ENCODE results near the gene OCA2. TPM values are rescaled to one million over a fixed set of nuclear protein-coding genes. Genes with fewer than 3 reads are reported as not detected.
"Not testable (repeated sequence)": the region's sequence is repeated elsewhere in the genome, so short reads cannot be mapped to it uniquely, and the experiment has no call there.

The OCA2 gene
- total RNA-seq, 1 donor, result not detected

- not testable (repeated sequence) for DNase-seq (ENCODE audit: low read depth in 2 of 3, low spot score in 2 of 3)
Measured at GRCh38 chr15:28121577-28121976, 22.5 kb upstream of the OCA2 start.

GRCh38 chr15:28120359-28120640 is 21.2 kb upstream of the OCA2 start:
- DNase-seq (ENCODE audit: low read depth in 2 of 3, low spot score in 2 of 3), result no peak

- no peak for DNase-seq (ENCODE audit: low read depth in 2 of 3, low spot score in 2 of 3)
Measured at GRCh38 chr15:28118531-28118930, 19.4 kb upstream of the OCA2 start.

- DNase-seq (ENCODE audit: low read depth in 2 of 3, low spot score in 2 of 3), result no peak
Measured at GRCh38 chr15:28118083-28118482, 19.0 kb upstream of the OCA2 start.

GRCh38 chr15:28117432-28117990 is 18.4 kb upstream of the OCA2 start:
- no peak for DNase-seq (ENCODE audit: low read depth in 2 of 3, low spot score in 2 of 3)

GRCh38 chr15:28116521-28117431 is 17.7 kb upstream of the OCA2 start:
- no peak for DNase-seq (ENCODE audit: low read depth in 2 of 3, low spot score in 2 of 3)

- no peak for DNase-seq (ENCODE audit: low read depth in 2 of 3, low spot score in 2 of 3)
Measured at GRCh38 chr15:28115871-28116270, 16.8 kb upstream of the OCA2 start.

- DNase-seq (ENCODE audit: low read depth in 2 of 3, low spot score in 2 of 3), result no peak
Measured at GRCh38 chr15:28114721-28115622, 15.9 kb upstream of the OCA2 start.

GRCh38 chr15:28114114-28114455 is 15.0 kb upstream of the OCA2 start:
- no peak for DNase-seq (ENCODE audit: low read depth in 2 of 3, low spot score in 2 of 3)

- no peak for DNase-seq (ENCODE audit: low read depth in 2 of 3, low spot score in 2 of 3)
Measured at GRCh38 chr15:28113394-28114113, 14.4 kb upstream of the OCA2 start.

- no peak for DNase-seq (ENCODE audit: low read depth in 2 of 3, low spot score in 2 of 3)
Measured at GRCh38 chr15:28112962-28113361, 13.8 kb upstream of the OCA2 start.

GRCh38 chr15:28112101-28112760 is 13.1 kb upstream of the OCA2 start:
- no peak for DNase-seq (ENCODE audit: low read depth in 2 of 3, low spot score in 2 of 3)

GRCh38 chr15:28111543-28111942 is 12.4 kb upstream of the OCA2 start:
- no peak for DNase-seq (ENCODE audit: low read depth in 2 of 3, low spot score in 2 of 3)

- DNase-seq (ENCODE audit: low read depth in 2 of 3, low spot score in 2 of 3), result no peak
Measured at GRCh38 chr15:28110481-28110881, 11.4 kb upstream of the OCA2 start.

- DNase-seq (ENCODE audit: low read depth in 2 of 3, low spot score in 2 of 3), result no peak
Measured at GRCh38 chr15:28109626-28110455, 10.7 kb upstream of the OCA2 start.

- peak in 2 of 3 donors; percentile 49 to 68 for DNase-seq (ENCODE audit: low read depth in 2 of 3, low spot score in 2 of 3)
Measured at GRCh38 chr15:28107904-28108275, 8.8 kb upstream of the OCA2 start.

GRCh38 chr15:28107111-28107903 is 8.2 kb upstream of the OCA2 start:
- DNase-seq (ENCODE audit: low read depth in 2 of 3, low spot score in 2 of 3), result peak in 1 of 3 donors; percentile 21

GRCh38 chr15:28106294-28107110 is 7.4 kb upstream of the OCA2 start:
- peak in 2 of 3 donors; percentile 19 to 26 for DNase-seq (ENCODE audit: low read depth in 2 of 3, low spot score in 2 of 3)
